NCI-H2029 (cell line): Measurements from ENCODE around the gene SLC26A5.

Source experiments
- DNase-seq: peaks from one replicate; lab custom pipeline; 2025; lab: John Stamatoyannopoulos, UW

The SLC26A5 gene

DNA sequence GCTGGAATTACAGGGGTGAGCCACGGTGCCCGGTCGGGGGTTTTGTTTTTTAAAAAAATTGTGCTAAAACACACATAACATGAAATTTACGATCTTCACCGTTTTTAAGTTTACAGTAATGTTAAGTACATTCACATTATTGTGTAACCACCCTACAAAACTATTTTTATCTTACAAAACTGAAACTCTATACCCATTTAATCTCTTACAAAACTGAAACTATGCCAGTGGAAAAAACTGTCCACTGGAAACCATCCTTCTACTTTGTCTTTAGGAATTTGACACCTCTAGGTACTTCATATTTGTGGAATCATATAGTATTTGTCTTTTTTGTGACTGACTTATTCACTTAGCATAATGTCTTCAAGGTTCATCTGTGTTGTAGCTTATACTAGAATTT lies 99.6 kb downstream of the SLC26A5 start:
- no peak for DNase-seq

- peak; percentile 89 for DNase-seq
Observed at GRCh38 chr7:103344453-103345149, 101.4 kb downstream of the SLC26A5 start, which contains the start of gene DNAJC2. DNAJC2 (minus strand) TSS chr7:103344767; CDS start chr7:103344622, 145 bp downstream.

DNA sequence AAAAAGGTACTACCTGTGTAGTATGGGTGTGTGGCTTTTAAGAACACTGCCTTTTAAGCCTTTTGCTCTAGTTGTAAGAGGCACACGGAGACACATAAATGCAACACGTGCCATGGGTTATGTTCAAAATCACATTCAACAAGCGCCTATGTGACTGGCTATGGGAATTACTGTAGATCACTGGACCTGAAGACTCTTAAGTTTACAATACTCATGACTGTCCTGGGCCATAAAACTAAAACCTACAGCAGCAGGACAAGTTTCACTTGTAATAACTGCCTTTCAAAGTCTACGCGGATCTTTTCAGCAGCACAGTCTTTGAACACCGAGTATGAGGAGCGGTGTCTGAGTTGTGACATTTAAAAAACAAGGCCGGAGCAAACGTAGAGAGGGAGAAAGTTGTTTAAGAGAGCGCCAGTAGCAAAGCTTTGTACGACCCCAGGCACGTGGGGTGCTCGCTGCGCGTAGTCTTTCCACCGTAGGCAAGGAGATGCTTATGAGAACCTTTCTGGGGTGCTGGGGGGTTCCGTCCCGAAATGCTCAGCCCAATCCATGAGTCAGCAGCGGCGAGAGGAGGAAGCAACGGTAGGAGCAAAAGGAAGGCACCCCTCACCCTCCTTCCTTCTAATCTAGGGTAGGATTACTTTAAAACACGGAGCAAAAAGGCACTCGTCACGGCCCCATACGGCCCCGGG lies 102.1 kb downstream of the SLC26A5 start:
- DNase-seq, result no peak

DNA sequence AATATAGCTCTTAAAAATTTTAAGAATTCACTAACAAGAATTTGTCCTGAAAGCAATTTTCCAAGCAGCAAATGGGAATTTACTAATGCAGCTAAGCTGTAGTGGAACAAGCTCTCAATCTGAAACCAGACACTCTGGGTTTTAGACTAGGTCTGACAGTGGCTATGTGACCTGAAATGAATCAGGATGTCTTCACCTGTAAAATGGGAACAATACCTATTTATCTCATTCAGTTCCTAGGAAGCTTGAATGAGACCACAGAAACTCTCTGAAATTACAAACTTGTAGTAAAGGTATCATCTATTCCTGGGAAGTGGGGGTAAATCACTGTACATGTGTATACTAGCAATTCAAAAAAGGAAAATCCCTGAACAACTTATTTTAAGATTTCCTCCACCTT lies 102.7 kb downstream of the SLC26A5 start:
- DNase-seq, result no peak

- DNase-seq, result no peak
Observed at GRCh38 chr7:103341466-103341865, 104.5 kb downstream of the SLC26A5 start.

DNA sequence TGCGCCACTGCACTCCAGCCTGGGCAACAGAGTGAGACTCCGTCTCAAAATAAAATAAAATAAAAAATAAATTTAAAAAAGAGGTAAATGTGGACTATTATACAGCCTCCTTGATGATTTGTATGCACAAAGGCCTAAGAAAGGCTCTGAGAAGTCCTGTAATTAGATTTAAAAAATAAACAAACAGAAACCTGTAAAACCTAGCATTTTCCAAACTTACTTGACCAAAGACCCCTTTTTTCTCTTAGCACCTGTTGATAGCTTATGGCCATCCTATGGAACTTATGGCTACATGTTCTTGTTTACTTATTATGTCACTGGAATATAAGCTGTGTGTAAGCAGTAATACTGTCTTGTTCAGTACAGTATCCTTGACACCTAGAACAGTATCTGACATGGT lies 107.1 kb downstream of the SLC26A5 start:
- DNase-seq, result no peak

DNA sequence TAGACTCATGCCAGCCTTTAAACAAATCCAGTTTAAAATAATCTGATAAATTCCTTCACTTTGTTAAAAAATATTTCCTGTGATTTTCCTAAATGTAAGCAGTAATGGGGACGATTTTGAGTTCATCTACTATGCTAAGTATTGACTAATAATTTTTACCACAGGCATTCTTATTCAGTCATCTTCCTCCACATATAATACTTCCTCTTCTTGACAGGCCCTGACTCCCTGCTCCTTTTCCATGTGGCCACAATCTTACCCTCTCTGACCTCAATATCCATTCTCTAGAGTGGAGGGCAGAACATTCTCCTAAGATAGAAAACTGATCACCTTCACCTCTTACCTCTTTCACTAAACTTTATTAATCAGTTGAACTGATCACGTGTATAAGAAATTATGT lies 109.2 kb downstream of the SLC26A5 start:
- DNase-seq, result no peak

DNA sequence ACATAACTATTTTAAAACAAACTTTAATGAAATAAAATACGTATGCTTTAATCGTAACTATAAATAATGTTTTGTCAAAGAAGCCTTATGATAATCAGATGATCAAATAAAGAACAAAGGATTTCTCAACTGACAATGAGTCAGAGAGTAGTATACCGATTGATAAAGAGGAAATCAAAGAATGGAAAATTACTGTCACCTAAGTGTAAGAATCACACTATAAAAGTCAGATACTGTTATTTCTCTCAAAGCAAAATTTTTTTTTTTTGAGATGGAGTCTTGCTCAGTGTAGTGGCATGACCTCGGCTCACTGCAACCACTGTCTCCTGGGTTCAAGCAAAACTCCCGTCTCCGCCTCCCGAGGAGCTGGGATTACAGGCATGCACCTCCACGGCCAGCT lies 120.3 kb downstream of the SLC26A5 start:
- DNase-seq, result no peak
